Fibroblast of the aortic adventitia (primary cell): ENCODE results near the gene C1GALT1C1L. TPM values are rescaled to one million over a fixed set of nuclear protein-coding genes. Genes with fewer than 3 reads are reported as not detected.
A peak's percentile ranks its signal among the peaks of the same experiment; 100 is the strongest.
"Not testable (repeated sequence)": the region's sequence is repeated elsewhere in the genome, so short reads cannot be mapped to it uniquely, and the experiment has no call there.

ENCODE experiments used
- DNase-seq: peaks from one replicate; pipeline ENCODE4 v3.0.0-alpha.2; 2010; ENCODE audit warnings: low read depth
- H3K4me3 ChIP-seq: 2 replicates; pipeline ENCODE4 v1.5.1; 2011; ENCODE audit warnings: low read depth, mild to moderate bottlenecking, control low read depth, low read length, moderate library complexity
- total RNA-seq: library from RNA; depleted of rRNA; stranded (reverse); fragments of >200 nt; gene quantifications from 2 replicates; pipeline ENCODE4 v1.2.3, GENCODE V29; 2012; ENCODE audit warnings: low replicate concordance
- TF ChIP-seq, protein P1 (sequence below): IDR thresholded peaks from 2 replicates; pipeline ENCODE4 v1.5.1; 2011; ENCODE audit warnings: mild to moderate bottlenecking, low read length, control low read depth, inconsistent platforms; ENCODE audit not compliant: insufficient read depth

Gene C1GALT1C1L
- total RNA-seq, 1 donor: 0.36 TPM

DNA sequence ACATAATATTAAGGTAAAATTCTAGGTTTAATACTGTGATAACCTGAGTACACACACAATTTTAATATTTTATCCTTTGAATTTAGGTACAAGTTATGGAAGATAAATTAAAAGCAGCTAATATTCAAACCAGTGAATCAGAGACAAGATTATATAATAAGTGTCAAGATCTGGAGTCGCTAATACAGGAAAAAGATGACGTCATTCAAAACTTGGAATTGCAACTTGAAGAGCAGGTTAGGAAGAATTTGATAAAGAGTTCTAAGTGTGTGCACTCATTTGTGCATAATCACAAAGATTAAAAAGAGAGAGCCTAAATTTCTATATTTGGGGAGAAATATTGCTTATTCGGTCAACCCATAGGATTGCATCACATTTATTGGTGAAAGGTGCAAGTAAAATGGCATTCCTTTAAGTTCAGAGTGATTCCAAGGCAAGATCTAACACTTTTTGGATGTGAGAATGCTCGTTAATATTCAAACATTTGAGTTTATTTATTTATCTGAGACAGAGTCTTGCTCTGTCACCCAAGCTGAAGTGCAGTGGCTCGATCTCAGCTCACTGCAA lies 16.3 kb upstream of the C1GALT1C1L start:
- TF ChIP-seq, protein P1, sequence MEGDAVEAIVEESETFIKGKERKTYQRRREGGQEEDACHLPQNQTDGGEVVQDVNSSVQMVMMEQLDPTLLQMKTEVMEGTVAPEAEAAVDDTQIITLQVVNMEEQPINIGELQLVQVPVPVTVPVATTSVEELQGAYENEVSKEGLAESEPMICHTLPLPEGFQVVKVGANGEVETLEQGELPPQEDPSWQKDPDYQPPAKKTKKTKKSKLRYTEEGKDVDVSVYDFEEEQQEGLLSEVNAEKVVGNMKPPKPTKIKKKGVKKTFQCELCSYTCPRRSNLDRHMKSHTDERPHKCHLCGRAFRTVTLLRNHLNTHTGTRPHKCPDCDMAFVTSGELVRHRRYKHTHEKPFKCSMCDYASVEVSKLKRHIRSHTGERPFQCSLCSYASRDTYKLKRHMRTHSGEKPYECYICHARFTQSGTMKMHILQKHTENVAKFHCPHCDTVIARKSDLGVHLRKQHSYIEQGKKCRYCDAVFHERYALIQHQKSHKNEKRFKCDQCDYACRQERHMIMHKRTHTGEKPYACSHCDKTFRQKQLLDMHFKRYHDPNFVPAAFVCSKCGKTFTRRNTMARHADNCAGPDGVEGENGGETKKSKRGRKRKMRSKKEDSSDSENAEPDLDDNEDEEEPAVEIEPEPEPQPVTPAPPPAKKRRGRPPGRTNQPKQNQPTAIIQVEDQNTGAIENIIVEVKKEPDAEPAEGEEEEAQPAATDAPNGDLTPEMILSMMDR: no peak
- no peak for DNase-seq
- H3K4me3 ChIP-seq: no peak overlapping the region

DNA sequence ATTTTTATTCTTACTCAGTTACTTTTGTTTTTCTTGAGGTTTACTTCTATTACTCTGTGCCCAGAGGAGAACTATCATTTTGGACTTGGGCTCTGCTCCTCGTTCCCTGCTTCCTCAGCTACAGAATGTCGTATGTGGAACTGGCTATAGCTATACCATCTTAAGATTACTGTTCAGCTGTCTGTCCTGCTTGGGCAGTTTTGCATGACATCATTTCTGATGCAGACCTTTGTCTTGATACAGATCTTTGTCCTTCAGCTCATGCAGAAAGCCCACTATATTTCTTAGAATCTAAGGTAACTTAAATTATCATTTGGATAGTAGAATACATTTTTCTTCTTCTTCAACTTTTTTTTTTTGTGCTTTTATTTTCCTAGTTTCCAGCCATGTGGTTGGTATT lies 13.8 kb upstream of the C1GALT1C1L start:
- TF ChIP-seq, protein P1: no peak
- DNase-seq: no peak
- no peak overlapping the region for H3K4me3 ChIP-seq

DNA sequence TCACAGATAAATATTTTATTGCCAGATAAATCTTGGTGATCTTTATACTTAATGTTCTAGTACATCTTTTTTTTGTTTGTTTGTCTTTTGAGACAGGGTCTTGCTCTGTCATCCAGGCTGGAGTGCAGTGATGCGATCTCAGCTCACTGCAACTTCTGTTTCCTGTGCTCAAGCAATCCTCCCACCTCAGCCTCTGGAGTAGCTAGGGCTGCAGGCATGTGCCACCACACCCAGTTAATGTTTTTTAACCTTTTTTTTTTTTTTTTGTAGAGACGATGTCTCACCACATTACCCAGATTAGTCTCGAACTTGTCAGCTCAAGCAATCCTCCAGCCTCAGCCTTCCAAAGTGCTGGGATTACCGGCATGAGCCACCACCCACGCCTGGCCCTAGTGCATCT lies 9.1 kb upstream of the C1GALT1C1L start:
- no peak for DNase-seq
- TF ChIP-seq, protein P1: no peak
- no peak overlapping the region for H3K4me3 ChIP-seq

DNA sequence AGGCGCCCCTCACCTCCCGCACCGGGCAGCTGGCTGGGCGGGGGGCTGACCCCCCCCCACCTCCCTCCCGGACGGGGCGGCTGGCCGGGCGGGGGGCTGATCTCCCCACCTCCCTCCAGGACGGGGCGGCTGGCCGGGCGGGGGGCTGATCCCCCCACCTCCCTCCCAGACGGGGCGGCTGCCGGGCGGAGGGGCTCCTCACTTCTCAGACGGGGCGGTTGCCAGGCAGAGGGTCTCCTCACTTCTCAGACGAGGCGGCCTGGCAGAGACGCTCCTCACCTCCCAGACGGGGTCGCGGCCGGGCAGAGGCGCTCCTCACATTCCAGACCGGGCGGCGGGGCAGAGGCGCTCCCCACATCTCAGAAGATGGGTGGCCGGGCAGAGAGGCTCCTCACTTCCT lies 1.6 kb upstream of the C1GALT1C1L start:
- not testable (repeated sequence) for H3K4me3 ChIP-seq, DNase-seq

DNA sequence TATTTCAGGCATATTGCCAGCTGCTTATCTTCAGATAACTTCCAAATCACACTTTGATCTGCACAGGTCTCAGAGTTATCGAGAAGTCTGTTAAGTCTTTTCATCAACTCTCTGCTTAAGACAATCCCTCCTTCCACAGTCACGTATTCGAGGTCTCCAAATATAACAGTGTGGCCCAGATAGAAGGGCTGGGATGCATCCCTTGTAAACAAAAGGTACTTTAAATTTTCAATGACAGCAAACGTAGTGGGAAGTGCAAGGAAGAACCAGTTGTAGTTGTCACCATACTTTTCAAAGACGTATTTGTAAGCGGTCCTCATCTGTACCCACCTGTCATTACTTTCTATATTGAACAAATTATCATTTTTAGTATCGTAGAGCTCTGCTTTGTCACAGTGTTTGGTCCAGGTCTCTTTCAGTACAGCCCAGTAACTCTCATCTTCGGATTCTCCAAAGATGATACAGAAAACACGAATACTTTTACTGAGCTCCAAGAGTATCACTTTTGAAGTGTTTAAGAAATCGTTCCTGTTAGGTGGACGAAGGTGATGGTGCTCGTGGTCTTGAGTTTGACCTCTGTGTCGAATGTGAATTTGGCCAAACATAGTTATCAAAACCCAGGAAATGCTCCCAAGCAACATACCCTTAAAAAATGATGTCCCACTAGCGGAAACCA lies 445 bp downstream of the C1GALT1C1L start:
- TF ChIP-seq, protein P1: no peak
- peak overlapping the region; percentile 54 for H3K4me3 ChIP-seq
- no peak for DNase-seq

DNA sequence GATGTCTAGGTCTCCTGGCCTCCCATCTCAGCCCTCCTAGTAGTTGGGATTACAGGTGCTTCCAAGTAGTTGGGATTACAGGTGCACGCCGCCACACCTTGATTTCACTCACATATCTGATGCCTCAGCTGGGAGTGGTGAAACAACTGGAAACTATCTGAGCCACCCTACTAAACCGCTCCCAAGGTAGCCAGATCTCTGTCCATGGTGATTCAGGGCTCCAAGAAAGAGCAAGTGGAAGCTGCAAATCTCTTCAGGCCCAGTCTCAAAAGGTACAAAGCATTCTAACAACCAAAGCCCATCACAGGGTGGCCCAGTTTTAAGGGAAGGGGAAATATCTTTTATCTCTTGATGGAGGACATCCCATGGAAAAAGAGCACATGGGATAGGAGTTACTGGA lies 19.0 kb downstream of the C1GALT1C1L start:
- H3K4me3 ChIP-seq: no peak overlapping the region
- no peak for DNase-seq
- TF ChIP-seq, protein P1: no peak

DNA sequence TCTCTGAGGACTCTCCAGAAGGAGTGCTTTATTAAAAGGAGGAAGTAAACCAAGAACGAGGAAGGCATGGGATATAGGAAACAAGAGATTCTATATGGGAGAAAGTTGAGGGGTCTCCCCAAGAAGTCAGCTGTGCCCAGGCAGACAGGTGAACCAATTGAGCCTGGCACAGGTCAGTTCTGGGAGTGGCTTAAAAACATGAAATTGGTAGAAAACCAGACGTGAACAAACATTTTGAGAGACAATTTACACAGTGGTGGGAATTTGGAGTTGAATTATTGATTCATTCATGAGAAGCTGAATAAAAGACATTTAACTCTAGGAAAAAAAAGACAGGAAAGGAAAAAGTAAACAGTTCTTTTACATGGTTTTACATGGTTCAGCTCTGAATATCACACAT lies 22.7 kb downstream of the C1GALT1C1L start:
- H3K4me3 ChIP-seq: no peak overlapping the region
- TF ChIP-seq, protein P1: no peak
- DNase-seq: no peak
